ENCODE results near the gene HIPK2.

DNA sequence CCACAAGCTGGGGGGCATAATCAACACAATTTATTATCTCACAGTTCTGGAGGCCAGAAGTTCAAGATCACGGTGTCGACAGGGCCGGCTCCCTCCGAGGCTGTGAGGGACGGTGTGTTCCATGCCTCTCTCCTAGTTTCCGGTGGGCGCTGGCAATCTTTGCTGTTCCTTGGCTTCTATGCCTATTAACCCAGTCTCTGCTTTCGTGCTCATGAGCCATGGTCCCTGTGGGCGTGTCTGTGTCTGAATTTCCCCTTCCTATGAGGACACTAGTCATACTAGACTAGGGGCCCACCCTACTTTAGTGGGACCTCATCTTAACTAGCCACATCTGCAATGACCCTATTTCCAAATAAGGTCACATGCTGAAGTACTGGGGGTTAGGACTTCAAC, 29.4 kb downstream of the HIPK2 start:
- no peak for TF ChIP-seq POLR2A (IDR thresholded peaks at IDR 0.05)
- no peak for TF ChIP-seq CTCF (IDR thresholded peaks at IDR 0.05)
